ENCODE measurements around the gene PPP1R12A.
A peak's percentile ranks its signal among the peaks of the same experiment; 100 is the strongest.
"Not testable (repeated sequence)": the region's sequence is repeated elsewhere in the genome, so short reads cannot be mapped to it uniquely, and the experiment has no call there.

The PPP1R12A gene

DNA sequence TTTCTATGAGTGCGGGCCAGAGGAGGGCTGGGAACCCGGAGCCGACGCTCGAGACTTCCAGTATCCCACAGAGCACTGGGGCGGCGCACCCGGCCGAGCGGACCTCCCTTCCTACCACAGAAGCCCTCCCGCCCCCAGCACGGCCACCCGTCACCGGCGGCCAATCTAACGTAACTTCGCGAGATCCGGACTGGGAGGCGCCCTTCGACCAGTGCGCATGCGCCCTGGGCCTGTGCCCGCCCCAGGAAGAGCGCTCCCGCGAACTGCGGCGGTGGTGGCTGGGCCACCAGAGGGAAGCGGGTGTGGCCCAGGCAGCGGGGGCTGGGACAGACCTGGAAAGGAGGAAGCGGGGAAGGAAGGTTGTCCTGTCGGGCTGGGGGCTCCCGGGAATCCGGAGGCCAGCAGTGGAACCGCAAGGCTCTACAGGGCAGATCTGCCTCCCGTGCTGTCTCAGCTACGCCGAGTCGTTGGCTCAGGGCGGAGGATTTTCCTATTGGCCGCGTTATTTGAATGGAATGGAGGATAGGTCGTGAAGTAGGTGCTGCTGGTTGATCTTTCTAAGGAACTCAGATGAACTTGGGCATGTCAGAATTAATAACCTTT is at the start of gene PPP1R12A:
PPP1R12A (minus strand) TSS at position 77 of the 603 bp plus-strand sequence. CDS start 166 bp downstream, outside the sequence.
- Histone ChIP-seq H3K27ac (ENCODE audit: low read length) (peak within 1 kb of the TSS; percentile 100), H3K4me3 (ENCODE audit: low read depth in 1 of 2, low read length in 2 of 2) (peak within 1 kb of the TSS; percentile 97 to 99), H3K9me3 (ENCODE audit: control insufficient read depth in 1 of 2, low read length in 2 of 2) (no peaks in the 10 kb centered on the region), H3K4me1 (ENCODE audit: control insufficient read depth in 1 of 2, insufficient read depth in 2 of 2, low read length in 2 of 2) (peaks cover 4 to 7% of the 10 kb centered on the region in 2 donors), H3K36me3 (ENCODE audit: control insufficient read depth in 1 of 2, insufficient read depth in 2 of 2, low read length in 2 of 2) (peaks cover 0 to 10% of the 10 kb centered on the region in 2 donors), H3K27me3 (ENCODE audit: low read depth, low read length) (no peaks in the 10 kb centered on the region)

DNA sequence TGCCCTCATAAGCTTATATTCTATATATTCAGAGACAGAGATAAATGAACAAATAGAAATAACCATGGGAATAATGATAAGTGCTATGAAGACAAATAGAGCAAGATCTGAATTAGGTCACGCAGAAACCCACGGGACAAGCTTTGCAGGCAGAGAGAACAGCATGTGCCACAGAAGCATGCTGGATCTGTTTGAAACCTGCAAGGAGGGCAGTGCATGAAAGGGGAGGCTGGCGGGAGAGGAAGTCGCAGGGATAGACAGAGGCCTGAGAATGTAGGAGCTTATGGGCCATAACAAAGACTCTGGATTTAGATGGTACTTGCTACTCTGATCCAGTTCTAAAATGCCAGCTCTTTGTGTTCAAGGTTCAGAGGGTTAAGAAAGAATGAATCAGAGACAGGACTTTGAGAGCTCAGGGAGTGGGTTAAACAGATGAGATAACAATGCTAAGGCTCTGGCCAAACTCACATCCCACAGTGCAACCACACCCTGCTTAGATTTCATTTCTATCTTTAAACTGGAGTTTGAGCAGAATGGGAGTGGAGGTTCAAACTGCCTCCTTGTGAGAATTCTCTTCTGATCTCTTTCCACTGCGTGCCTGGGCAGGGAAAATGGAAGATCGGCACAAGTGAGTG is 49.2 kb upstream of the PPP1R12A start:
- H3K4me1 ChIP-seq (ENCODE audit: control insufficient read depth in 1 of 2, insufficient read depth in 2 of 2, low read length in 2 of 2), result no peaks in the 10 kb centered on the region
- H3K27ac ChIP-seq (ENCODE audit: low read length), result peak overlapping the region; percentile 32
- H3K27me3 ChIP-seq (ENCODE audit: low read depth, low read length), result no peaks in the 10 kb centered on the region
- no peak overlapping the region for H3K4me3 ChIP-seq (ENCODE audit: low read depth in 1 of 2, low read length in 2 of 2)
- no peaks in the 10 kb centered on the region for H3K9me3 ChIP-seq (ENCODE audit: control insufficient read depth in 1 of 2, low read length in 2 of 2)
- H3K36me3 ChIP-seq (ENCODE audit: control insufficient read depth in 1 of 2, insufficient read depth in 2 of 2, low read length in 2 of 2), result no peaks in the 10 kb centered on the region

DNA sequence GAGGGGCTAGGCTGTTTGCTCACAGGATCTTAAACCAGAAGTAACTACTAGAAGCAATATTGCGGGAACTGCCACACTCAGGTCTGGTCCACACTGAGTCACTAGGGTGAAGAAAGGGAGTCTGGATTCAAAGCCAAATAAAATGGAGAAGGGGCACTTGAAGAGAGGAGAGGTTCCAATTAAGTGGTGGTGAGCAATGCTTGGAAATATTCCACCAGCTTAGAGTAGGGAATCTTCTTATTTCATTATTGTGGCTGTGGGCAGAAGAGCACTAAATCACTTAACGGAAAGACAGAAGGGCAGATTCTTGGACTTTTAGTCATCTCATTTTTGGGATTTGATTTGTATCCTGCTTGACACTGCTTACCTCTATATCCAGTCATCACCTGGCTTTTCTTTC is 48.6 kb upstream of the PPP1R12A start:
- no peaks in the 10 kb centered on the region for H3K36me3 ChIP-seq (ENCODE audit: control insufficient read depth in 1 of 2, insufficient read depth in 2 of 2, low read length in 2 of 2)
- H3K4me3 ChIP-seq (ENCODE audit: low read depth in 1 of 2, low read length in 2 of 2), result no peak overlapping the region
- no peaks in the 10 kb centered on the region for H3K9me3 ChIP-seq (ENCODE audit: control insufficient read depth in 1 of 2, low read length in 2 of 2)
- no peaks in the 10 kb centered on the region for H3K27me3 ChIP-seq (ENCODE audit: low read depth, low read length)
- H3K4me1 ChIP-seq (ENCODE audit: control insufficient read depth in 1 of 2, insufficient read depth in 2 of 2, low read length in 2 of 2), result no peaks in the 10 kb centered on the region
- no peak overlapping the region for H3K27ac ChIP-seq (ENCODE audit: low read length)

- Histone ChIP-seq H3K4me1 (ENCODE audit: control insufficient read depth in 1 of 2, insufficient read depth in 2 of 2, low read length in 2 of 2) (no peaks in the 10 kb centered on the region), H3K4me3 (ENCODE audit: low read depth in 1 of 2, low read length in 2 of 2) (no peak overlapping the region), H3K27me3 (ENCODE audit: low read depth, low read length) (no peaks in the 10 kb centered on the region), H3K9me3 (ENCODE audit: control insufficient read depth in 1 of 2, low read length in 2 of 2) (no peaks in the 10 kb centered on the region), H3K36me3 (ENCODE audit: control insufficient read depth in 1 of 2, insufficient read depth in 2 of 2, low read length in 2 of 2) (no peaks in the 10 kb centered on the region), H3K27ac (ENCODE audit: low read length) (no peak overlapping the region)
Observed at GRCh38 chr12:79982086-79983062, 47.5 kb upstream of the PPP1R12A start.

DNA sequence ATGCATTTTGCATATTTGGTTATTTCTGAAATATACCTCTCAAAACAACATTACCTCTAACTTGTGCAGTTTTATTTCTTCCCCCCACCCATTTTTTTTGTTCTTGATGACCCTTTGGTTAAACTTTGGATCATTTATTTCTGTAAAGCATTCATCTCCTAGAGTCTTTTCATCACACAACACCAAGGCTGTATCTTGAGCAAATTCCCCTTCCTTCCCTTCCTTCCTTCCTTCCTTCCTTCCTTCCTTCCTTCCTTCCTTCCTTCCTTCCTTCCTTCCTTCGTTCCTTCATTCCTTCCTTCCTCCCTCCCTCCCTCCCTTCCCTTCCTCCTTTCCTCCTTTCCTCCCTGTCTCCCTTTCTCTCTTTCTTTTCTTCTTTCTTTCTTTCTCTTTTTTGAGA is 43.8 kb upstream of the PPP1R12A start:
- H3K4me1 ChIP-seq (ENCODE audit: control insufficient read depth in 1 of 2, insufficient read depth in 2 of 2, low read length in 2 of 2), result no peaks in the 10 kb centered on the region
- H3K27me3 ChIP-seq (ENCODE audit: low read depth, low read length), result no peaks in the 10 kb centered on the region
- no peak overlapping the region for H3K27ac ChIP-seq (ENCODE audit: low read length)
- H3K9me3 ChIP-seq (ENCODE audit: control insufficient read depth in 1 of 2, low read length in 2 of 2), result no peaks in the 10 kb centered on the region
- H3K36me3 ChIP-seq (ENCODE audit: control insufficient read depth in 1 of 2, insufficient read depth in 2 of 2, low read length in 2 of 2), result no peaks in the 10 kb centered on the region
- H3K4me3 ChIP-seq (ENCODE audit: low read depth in 1 of 2, low read length in 2 of 2), result no peak overlapping the region

DNA sequence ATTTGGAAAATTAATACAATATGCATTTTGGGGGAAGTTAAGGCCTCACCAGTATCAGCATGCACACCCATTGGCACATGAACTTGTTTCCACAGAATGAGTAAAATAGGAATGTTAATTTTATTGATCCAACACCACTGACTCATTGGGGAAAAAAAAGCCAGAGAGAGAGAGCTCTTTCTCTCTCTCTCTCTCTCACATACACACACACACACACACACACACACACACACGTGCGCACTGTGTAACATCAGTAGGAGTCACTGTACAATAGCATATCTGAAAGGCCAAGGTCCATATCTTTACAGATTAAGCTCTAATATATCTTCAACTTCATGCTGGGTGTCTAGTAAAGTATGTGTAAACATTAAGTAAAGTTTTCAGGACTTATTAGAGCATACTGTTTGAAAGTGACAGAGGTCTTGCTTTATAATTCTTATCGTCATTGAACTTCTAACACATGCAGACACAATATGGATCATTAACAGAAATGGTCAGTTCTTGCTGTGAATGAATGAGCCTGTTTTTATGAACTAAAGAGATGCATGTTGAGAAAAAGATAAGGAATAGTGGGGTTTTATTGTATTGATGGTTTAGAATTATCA is 43.1 kb upstream of the PPP1R12A start:
- H3K27ac ChIP-seq (ENCODE audit: low read length); H3K27me3 ChIP-seq (ENCODE audit: low read depth, low read length); H3K4me1 ChIP-seq (ENCODE audit: control insufficient read depth in 1 of 2, insufficient read depth in 2 of 2, low read length in 2 of 2); H3K4me3 ChIP-seq (ENCODE audit: low read depth in 1 of 2, low read length in 2 of 2); H3K36me3 ChIP-seq (ENCODE audit: control insufficient read depth in 1 of 2, insufficient read depth in 2 of 2, low read length in 2 of 2); H3K9me3 ChIP-seq (ENCODE audit: control insufficient read depth in 1 of 2, low read length in 2 of 2): not testable (repeated sequence)

DNA sequence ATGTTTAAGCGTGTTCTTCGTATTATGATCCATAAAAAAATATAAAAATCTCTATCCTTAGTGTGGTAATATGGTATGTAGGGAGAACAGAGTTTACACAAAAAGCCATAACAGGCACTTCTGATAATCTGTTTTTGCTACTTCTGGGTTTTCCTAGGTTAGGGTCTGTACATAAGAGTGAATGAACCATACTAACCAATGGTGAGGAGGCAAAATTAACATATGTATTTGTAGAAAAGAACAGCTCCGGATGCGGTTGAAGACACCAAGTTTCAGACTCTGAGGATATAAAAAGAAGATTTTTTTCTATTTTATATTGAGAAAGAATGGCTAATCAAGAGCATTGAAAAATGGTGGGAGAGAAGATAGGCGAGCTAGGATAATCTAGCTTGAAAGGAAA is 40.2 kb upstream of the PPP1R12A start:
- no peak overlapping the region for H3K27ac ChIP-seq (ENCODE audit: low read length)
- H3K36me3 ChIP-seq (ENCODE audit: control insufficient read depth in 1 of 2, insufficient read depth in 2 of 2, low read length in 2 of 2), result no peaks in the 10 kb centered on the region
- H3K27me3 ChIP-seq (ENCODE audit: low read depth, low read length), result no peaks in the 10 kb centered on the region
- H3K4me1 ChIP-seq (ENCODE audit: control insufficient read depth in 1 of 2, insufficient read depth in 2 of 2, low read length in 2 of 2), result peaks cover 0 to 4% of the 10 kb centered on the region in 2 donors
- no peak overlapping the region for H3K4me3 ChIP-seq (ENCODE audit: low read depth in 1 of 2, low read length in 2 of 2)
- no peaks in the 10 kb centered on the region for H3K9me3 ChIP-seq (ENCODE audit: control insufficient read depth in 1 of 2, low read length in 2 of 2)

DNA sequence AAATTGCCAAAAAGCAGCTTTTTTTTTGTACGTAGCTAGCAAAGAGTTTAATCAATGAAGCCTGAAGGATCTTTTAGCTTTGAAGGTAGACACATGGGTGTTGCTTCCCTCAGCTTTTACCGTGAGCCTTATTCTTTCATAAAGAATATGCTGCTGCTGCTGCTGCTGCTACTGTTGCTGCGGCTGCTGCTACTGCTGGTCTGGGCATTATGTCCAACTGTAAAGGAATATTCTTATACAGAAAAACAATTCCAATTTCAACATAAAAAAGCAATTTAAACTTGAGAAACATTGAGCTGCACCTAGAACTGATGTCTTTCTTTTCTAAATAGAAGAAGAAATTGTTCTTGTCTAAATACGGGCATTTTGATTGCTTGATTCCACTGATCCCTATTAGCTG is 38.9 kb upstream of the PPP1R12A start:
- Histone ChIP-seq H3K27ac (ENCODE audit: low read length) (peak overlapping the region; percentile 12), H3K9me3 (ENCODE audit: control insufficient read depth in 1 of 2, low read length in 2 of 2) (no peaks in the 10 kb centered on the region), H3K36me3 (ENCODE audit: control insufficient read depth in 1 of 2, insufficient read depth in 2 of 2, low read length in 2 of 2) (no peaks in the 10 kb centered on the region), H3K4me3 (ENCODE audit: low read depth in 1 of 2, low read length in 2 of 2) (peak overlapping the region; percentile 18 to 29), H3K27me3 (ENCODE audit: low read depth, low read length) (no peaks in the 10 kb centered on the region), H3K4me1 (ENCODE audit: control insufficient read depth in 1 of 2, insufficient read depth in 2 of 2, low read length in 2 of 2) (peaks cover 0 to 4% of the 10 kb centered on the region in 2 donors)

DNA sequence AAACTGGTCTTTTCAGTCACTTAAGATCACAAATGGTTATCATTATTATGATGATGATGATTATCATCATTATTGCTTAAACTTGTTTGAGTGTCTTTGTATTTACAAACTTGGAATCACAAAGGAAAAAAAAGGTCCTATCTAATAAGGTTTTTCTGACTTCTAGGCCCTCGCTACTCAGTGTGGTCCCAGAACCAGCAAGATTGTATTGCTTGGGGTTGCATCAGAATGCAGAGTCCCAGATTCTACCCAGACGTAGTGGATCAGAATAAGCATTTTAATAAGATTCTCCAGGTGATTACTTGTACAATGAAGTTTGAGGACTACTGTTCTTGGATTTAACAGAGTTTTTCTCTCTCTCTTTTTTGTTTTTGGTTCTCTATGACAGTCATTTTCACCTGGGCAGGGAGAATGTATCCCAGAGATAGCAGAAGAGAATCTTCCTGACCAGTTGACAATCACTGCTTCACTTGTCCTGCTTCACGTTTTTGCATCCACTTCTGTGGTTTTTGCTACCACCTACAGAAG is 29.3 kb upstream of the PPP1R12A start:
- no peaks in the 10 kb centered on the region for H3K36me3 ChIP-seq (ENCODE audit: control insufficient read depth in 1 of 2, insufficient read depth in 2 of 2, low read length in 2 of 2)
- H3K4me1 ChIP-seq (ENCODE audit: control insufficient read depth in 1 of 2, insufficient read depth in 2 of 2, low read length in 2 of 2), result peaks cover 0 to 3% of the 10 kb centered on the region in 2 donors
- no peaks in the 10 kb centered on the region for H3K9me3 ChIP-seq (ENCODE audit: control insufficient read depth in 1 of 2, low read length in 2 of 2)
- no peak overlapping the region for H3K27ac ChIP-seq (ENCODE audit: low read length)
- no peaks in the 10 kb centered on the region for H3K27me3 ChIP-seq (ENCODE audit: low read depth, low read length)
- H3K4me3 ChIP-seq (ENCODE audit: low read depth in 1 of 2, low read length in 2 of 2), result no peak overlapping the region

DNA sequence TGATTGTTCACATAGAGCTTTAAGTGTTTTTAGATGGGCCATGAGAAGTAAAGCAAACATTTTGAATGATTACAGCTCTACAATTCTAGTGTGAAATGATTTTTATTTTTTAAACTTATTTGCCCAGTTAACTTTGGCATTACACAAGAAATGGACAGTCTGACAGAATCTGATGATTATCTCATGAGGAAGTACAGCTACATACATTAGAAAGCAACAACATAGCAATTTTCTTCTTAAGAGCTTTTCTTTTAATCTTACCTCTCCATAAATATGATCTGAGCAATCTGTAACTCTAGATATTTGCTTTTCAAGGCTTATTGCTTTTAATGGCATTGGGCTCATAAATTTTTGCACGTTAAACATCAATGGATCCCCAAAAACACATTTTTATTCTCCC is 26.5 kb upstream of the PPP1R12A start:
- Histone ChIP-seq H3K27me3 (ENCODE audit: low read depth, low read length) (no peaks in the 10 kb centered on the region), H3K27ac (ENCODE audit: low read length) (no peak overlapping the region), H3K9me3 (ENCODE audit: control insufficient read depth in 1 of 2, low read length in 2 of 2) (no peaks in the 10 kb centered on the region), H3K4me1 (ENCODE audit: control insufficient read depth in 1 of 2, insufficient read depth in 2 of 2, low read length in 2 of 2) (peaks cover 0 to 3% of the 10 kb centered on the region in 2 donors), H3K36me3 (ENCODE audit: control insufficient read depth in 1 of 2, insufficient read depth in 2 of 2, low read length in 2 of 2) (no peaks in the 10 kb centered on the region), H3K4me3 (ENCODE audit: low read depth in 1 of 2, low read length in 2 of 2) (no peak overlapping the region)

- Histone ChIP-seq H3K36me3 (ENCODE audit: control insufficient read depth in 1 of 2, insufficient read depth in 2 of 2, low read length in 2 of 2) (no peaks in the 10 kb centered on the region), H3K27me3 (ENCODE audit: low read depth, low read length) (no peaks in the 10 kb centered on the region), H3K27ac (ENCODE audit: low read length) (no peak overlapping the region), H3K4me1 (ENCODE audit: control insufficient read depth in 1 of 2, insufficient read depth in 2 of 2, low read length in 2 of 2) (peaks cover 0 to 3% of the 10 kb centered on the region in 2 donors), H3K9me3 (ENCODE audit: control insufficient read depth in 1 of 2, low read length in 2 of 2) (peaks cover 0 to 9% of the 10 kb centered on the region in 2 donors), H3K4me3 (ENCODE audit: low read depth in 1 of 2, low read length in 2 of 2) (no peak overlapping the region)
Observed at GRCh38 chr12:79959484-79959883, 24.6 kb upstream of the PPP1R12A start.

All from muscle layer of duodenum (tissue), 2 donors.